K562 (cell line): ENCODE data around the gene TRAP1. TPM values are rescaled to one million over a fixed set of nuclear protein-coding genes. Genes with fewer than 3 reads are reported as not detected.

Experiments
- ATAC-seq: fragments of 200-7000 bp; cut with Tn5 transposase; 3 replicates; pipeline ENCODE4 v1.9.1; 2020; ENCODE audit warnings: moderate library complexity
- BruUV-seq: library from RNA; stranded (reverse); fragments of 400-500 nt; replicated peaks from 2 replicates; lab custom pipeline; 2021; lab: Mats Ljungman, UMichigan
- CTCF ChIA-PET: fragments of 300-600 bp; formaldehyde crosslinking; extraction: SDS; loops from one replicate; lab custom pipeline; 2021; ENCODE audit warnings: low intra/inter-chr PET ratio; lab: Yijun Ruan, JAX
- POLR2A ChIA-PET: fragments of 300-600, 350-650 bp; sonication (Branson Sonifier 250); formaldehyde crosslinking; extraction: SDS; loops from one replicate; lab custom pipeline; 2021; ENCODE audit warnings: antibody characterized with exemption, inconsistent platforms; lab: Yijun Ruan, JAX
- DNase-seq, 4 experiments: peaks; one replicate each; pipeline versions ENCODE4 v3.0.0 to v3.0.0-alpha.2; 2011 to 2018; ENCODE audit warnings: low spot score in 3 of 4, mixed read lengths in 3 of 4; ENCODE audit errors: extremely low read depth in 1 of 4
- FAIRE-seq: peaks from 2 replicates; lab custom pipeline; 2011; peaks lifted over from hg19 to GRCh38; lab: Jason Lieb, UNC
- H2AFZ ChIP-seq: 2 replicates; pipeline ENCODE4 v1.6.0; 2011; ENCODE audit warnings: low read depth, low read length, control low read depth, inconsistent platforms
- H3K27ac ChIP-seq: fragments of 200-600 bp; 3 replicates; pipeline ENCODE4 v1.8.0; 2011; ENCODE audit warnings: low read depth, mild to moderate bottlenecking, control low read depth, inconsistent platforms, low read length, moderate library complexity, mixed read lengths; ENCODE audit errors: extremely low read depth
- H3K27me3 ChIP-seq, 2 experiments: fragments of 300-600 bp in 1 of 2; 2 replicates in 1 of 2; 3 replicates in 1 of 2; pipeline versions ENCODE4 v1.6.0 to v1.8.0; 2011; ENCODE audit warnings: inconsistent platforms in 2 of 2, low read length in 2 of 2, mild to moderate bottlenecking in 1 of 2, mixed read lengths in 1 of 2, moderate library complexity in 1 of 2; ENCODE audit not compliant: control insufficient read depth in 2 of 2, insufficient read depth in 2 of 2
- H3K36me3 ChIP-seq: fragments of 300-600 bp; 3 replicates; pipeline ENCODE4 v1.8.0; 2011; ENCODE audit warnings: mild to moderate bottlenecking, low read length, inconsistent platforms; ENCODE audit not compliant: control insufficient read depth, insufficient read depth
- H3K4me1 ChIP-seq, 2 experiments: fragments of 200-600 bp in 1 of 2; replicated peaks in 1 of 2; 2 replicates in 1 of 2; 3 replicates in 1 of 2; pipeline versions ENCODE4 v1.5.1 to v1.8.0; 2011; ENCODE audit warnings: inconsistent platforms in 2 of 2, low read length in 2 of 2, mild to moderate bottlenecking in 1 of 2, mixed read lengths in 1 of 2, moderate library complexity in 1 of 2; ENCODE audit not compliant: control insufficient read depth in 2 of 2, insufficient read depth in 2 of 2
- H3K4me2 ChIP-seq: 2 replicates; pipeline ENCODE4 v1.6.1; 2011; ENCODE audit warnings: low read length, control low read depth, inconsistent platforms, mixed read lengths; ENCODE audit not compliant: insufficient read depth
- H3K4me3 ChIP-seq: fragments of 200-600 bp; sonication (generic), shearing (Covaris generic); 2 replicates; pipeline ENCODE4 v1.5.1; 2016; ENCODE audit warnings: control low read depth, inconsistent platforms
- H3K79me2 ChIP-seq: fragments of 200-600 bp; 3 replicates; pipeline ENCODE4 v1.8.0; 2011; ENCODE audit warnings: low read length, inconsistent platforms; ENCODE audit not compliant: control insufficient read depth, insufficient read depth
- H3K9ac ChIP-seq, 2 experiments: 2 replicates each; pipeline versions ENCODE4 v1.6.0 to v1.6.1; 2011; ENCODE audit warnings: low read depth in 2 of 2, low read length in 2 of 2, control low read depth in 1 of 2, inconsistent platforms in 1 of 2, mild to moderate bottlenecking in 1 of 2, mixed read lengths in 1 of 2; ENCODE audit not compliant: insufficient read depth in 1 of 2
- H3K9me1 ChIP-seq: one replicate; pipeline ENCODE4 v1.6.0; 2011; ENCODE audit warnings: inconsistent platforms, mild to moderate bottlenecking, low read length, moderate library complexity; ENCODE audit not compliant: control insufficient read depth, insufficient read depth
- H3K9me3 ChIP-seq: replicated peaks from 2 replicates; pipeline ENCODE4 v1.5.1; 2011; ENCODE audit warnings: low read depth, low read length, inconsistent platforms; ENCODE audit not compliant: control insufficient read depth, insufficient read depth
- H4K20me1 ChIP-seq: replicated peaks from 2 replicates; pipeline ENCODE4 v1.6.1; 2011; ENCODE audit warnings: low read length, inconsistent platforms, mixed read lengths; ENCODE audit not compliant: control insufficient read depth, insufficient read depth
- ATF1 ChIP-seq, 2 experiments: fragments of 450-650 bp in 1 of 2; IDR thresholded peaks; 2 replicates each; pipeline ENCODE4 v1.6.1; 2016; ENCODE audit warnings: missing compliant biosample characterization in 1 of 2, missing genetic modification characterization in 1 of 2
- CREM ChIP-seq: IDR thresholded peaks from 2 replicates; pipeline ENCODE4 v1.6.1; 2014; ENCODE audit warnings: antibody characterized with exemption, low read depth
- ETS2 ChIP-seq: IDR thresholded peaks from 2 replicates; pipeline ENCODE4 v1.6.1; 2016; ENCODE audit warnings: borderline replicate concordance, missing genetic modification characterization, mild to moderate bottlenecking, moderate library complexity, missing compliant biosample characterization; ENCODE audit not compliant: poor library complexity, severe bottlenecking
- GABPA ChIP-seq: fragments of 200-800 bp; sonication (Bioruptor generic); conservative IDR thresholded peaks from 2 replicates; pipeline ENCODE4 v1.6.1; 2016; ENCODE audit warnings: low read depth, missing genetic modification characterization, missing compliant biosample characterization
- GTF2A2 ChIP-seq: IDR thresholded peaks from 2 replicates; pipeline ENCODE4 v1.6.1; 2016; ENCODE audit warnings: mild to moderate bottlenecking, missing genetic modification characterization, missing compliant biosample characterization
- MED1 ChIP-seq: sonication (generic); formaldehyde crosslinking; IDR thresholded peaks from 2 replicates; pipeline ENCODE4 v1.8.1; 2023; ENCODE audit warnings: missing genetic modification reagents, borderline replicate concordance
- STAT5B ChIP-seq: fragments of 250-450 bp; sonication (Bioruptor Pico); IDR thresholded peaks from 2 replicates; pipeline ENCODE4 v1.8.0; 2021; ENCODE audit warnings: mild to moderate bottlenecking, inconsistent platforms
- TCF7L2 ChIP-seq: fragments of 150-350 bp; IDR thresholded peaks from 2 replicates; pipeline ENCODE4 v1.6.1; 2016; ENCODE audit warnings: low read depth, mild to moderate bottlenecking, low read length, moderate library complexity
- TCFL5 ChIP-seq: fragments of 250-450 bp; sonication (Bioruptor Pico); conservative IDR thresholded peaks from 2 replicates; pipeline ENCODE4 v1.6.1; 2021; ENCODE audit warnings: mild to moderate bottlenecking, moderate library complexity, matching md5 sums
- ZBTB1 ChIP-seq: sonication (generic); formaldehyde crosslinking; IDR thresholded peaks from 2 replicates; pipeline ENCODE4 v1.8.1; 2023; ENCODE audit warnings: missing genetic modification reagents, low read depth, mild to moderate bottlenecking, borderline replicate concordance
- ZBTB49 ChIP-seq: sonication (generic); formaldehyde crosslinking; IDR thresholded peaks from 2 replicates; pipeline ENCODE4 v1.8.0; 2022; ENCODE audit warnings: missing genetic modification reagents, mild to moderate bottlenecking, borderline replicate concordance
- ZNF146 ChIP-seq: IDR thresholded peaks from one replicate; pipeline ENCODE4 v1.6.1; 2018; ENCODE audit warnings: missing compliant biosample characterization; ENCODE audit not compliant: unreplicated experiment
- WGBS: fragments of 100-300 bp; shearing (Covaris generic); methylation state at CpG from one replicate; pipeline ENCODE4 v1.1.6; 2016; ENCODE audit warnings: low coverage, mixed read lengths; ENCODE audit not compliant: insufficient coverage; ENCODE audit errors: missing lambda C conversion rate; 5-methylcytosine and 5-hydroxymethylcytosine counted together
- in situ Hi-C: fragments of 300-500 bp; cut with MboI; formaldehyde crosslinking; loops from 4 replicates; pipeline ENCODE4 v1.15.0; 2018; ENCODE audit warnings: inconsistent platforms, mixed read lengths
- intact Hi-C: fragments of 100-400 bp; cut with micrococcal nuclease; formaldehyde crosslinking; loops from 2 replicates; pipeline ENCODE4 v1.14.2; 2022
- polyA plus RNA-seq, 8 experiments: library from polyadenylated mRNA; depleted of rRNA in 4 of 8; stranded (reverse) in 5 of 8; unstranded in 3 of 8; fragments of >200 nt; fragmentation: Nextera tagmentation in 2 of 8; fragmentation: Illumina TruSeq in 1 of 8; extraction: Ambion mirVana in 2 of 8; extraction: Trizol in 1 of 8; gene quantifications; 2 replicates each; pipeline versions ENCODE4 v1.2.1 to v1.2.3, GENCODE V29; 2011 to 2014; ENCODE audit warnings: inconsistent platforms in 1 of 8, missing spikeins in 1 of 8
- total RNA-seq, 7 experiments: library from RNA; depleted of rRNA in 6 of 7; stranded (reverse); fragments of >200 nt in 6 of 7; fragmentation: Illumina TruSeq in 2 of 7; extraction: Trizol in 2 of 7; gene quantifications; 2 replicates each; pipeline versions ENCODE4 v1.2.1 to v1.2.3, GENCODE V29; 2011 to 2021; ENCODE audit warnings: low replicate concordance in 1 of 7
- TF ChIP-seq, protein P1 (sequence below): fragments of 250-450 bp; sonication (Bioruptor Pico); IDR thresholded peaks from 2 replicates; pipeline ENCODE4 v1.8.0; 2022; ENCODE audit warnings: inconsistent platforms
- TF ChIP-seq, protein P2 (sequence below): fragments of 450-650 bp; IDR thresholded peaks from 2 replicates; pipeline ENCODE4 v1.6.1; 2016; ENCODE audit warnings: borderline replicate concordance

TRAP1 gene
- total and polyA plus RNA-seq, 9 of the 15 experiments (the other 6 are each of a cell fraction or from before 2014, with no cell fraction given): 19.1 to 436 (median 301) TPM

- Histone ChIP-seq H3K4me1 (no peaks in the 10 kb centered on the region), H3K36me3 (peaks cover 97% of the 10 kb centered on the region), H3K4me2 (no peak overlapping the region), H3K79me2 (no peaks in the 10 kb centered on the region; the same call in 2 of the 3 replicates), H3K27ac (no peak overlapping the region), H2AFZ (no peak overlapping the region), H3K4me3 (no peak overlapping the region), H4K20me1 (no peaks in the 10 kb centered on the region), H3K9me3 (no peaks in the 10 kb centered on the region), H3K9ac (no peak overlapping the region), H3K9me1 (no peaks in the 10 kb centered on the region), H3K27me3 (no peaks in the 10 kb centered on the region)
- TF ChIP-seq ZBTB1 (CRISPR knock-in tag): no peak
- TF ChIP-seq, protein P1, sequence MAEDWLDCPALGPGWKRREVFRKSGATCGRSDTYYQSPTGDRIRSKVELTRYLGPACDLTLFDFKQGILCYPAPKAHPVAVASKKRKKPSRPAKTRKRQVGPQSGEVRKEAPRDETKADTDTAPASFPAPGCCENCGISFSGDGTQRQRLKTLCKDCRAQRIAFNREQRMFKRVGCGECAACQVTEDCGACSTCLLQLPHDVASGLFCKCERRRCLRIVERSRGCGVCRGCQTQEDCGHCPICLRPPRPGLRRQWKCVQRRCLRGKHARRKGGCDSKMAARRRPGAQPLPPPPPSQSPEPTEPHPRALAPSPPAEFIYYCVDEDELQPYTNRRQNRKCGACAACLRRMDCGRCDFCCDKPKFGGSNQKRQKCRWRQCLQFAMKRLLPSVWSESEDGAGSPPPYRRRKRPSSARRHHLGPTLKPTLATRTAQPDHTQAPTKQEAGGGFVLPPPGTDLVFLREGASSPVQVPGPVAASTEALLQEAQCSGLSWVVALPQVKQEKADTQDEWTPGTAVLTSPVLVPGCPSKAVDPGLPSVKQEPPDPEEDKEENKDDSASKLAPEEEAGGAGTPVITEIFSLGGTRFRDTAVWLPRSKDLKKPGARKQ: no peak
- no peak for TF ChIP-seq ATF1 (CRISPR knock-in tag; IDR thresholded peaks at IDR 0.05)
- no peak for TF ChIP-seq ATF1 (tag; IDR thresholded peaks at IDR 0.05)
- no peak for TF ChIP-seq MED1
- TF ChIP-seq CREM: no peak
- TF ChIP-seq, protein P2, sequence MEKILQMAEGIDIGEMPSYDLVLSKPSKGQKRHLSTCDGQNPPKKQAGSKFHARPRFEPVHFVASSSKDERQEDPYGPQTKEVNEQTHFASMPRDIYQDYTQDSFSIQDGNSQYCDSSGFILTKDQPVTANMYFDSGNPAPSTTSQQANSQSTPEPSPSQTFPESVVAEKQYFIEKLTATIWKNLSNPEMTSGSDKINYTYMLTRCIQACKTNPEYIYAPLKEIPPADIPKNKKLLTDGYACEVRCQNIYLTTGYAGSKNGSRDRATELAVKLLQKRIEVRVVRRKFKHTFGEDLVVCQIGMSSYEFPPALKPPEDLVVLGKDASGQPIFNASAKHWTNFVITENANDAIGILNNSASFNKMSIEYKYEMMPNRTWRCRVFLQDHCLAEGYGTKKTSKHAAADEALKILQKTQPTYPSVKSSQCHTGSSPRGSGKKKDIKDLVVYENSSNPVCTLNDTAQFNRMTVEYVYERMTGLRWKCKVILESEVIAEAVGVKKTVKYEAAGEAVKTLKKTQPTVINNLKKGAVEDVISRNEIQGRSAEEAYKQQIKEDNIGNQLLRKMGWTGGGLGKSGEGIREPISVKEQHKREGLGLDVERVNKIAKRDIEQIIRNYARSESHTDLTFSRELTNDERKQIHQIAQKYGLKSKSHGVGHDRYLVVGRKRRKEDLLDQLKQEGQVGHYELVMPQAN: no peak
- TF ChIP-seq GABPA (tag): no peak
- TF ChIP-seq TCF7L2: no peak
- TF ChIP-seq ZBTB49 (CRISPR knock-in tag): no peak
- TF ChIP-seq TCFL5 (CRISPR knock-in tag): no peak
- no peak for TF ChIP-seq STAT5B
- no peak for TF ChIP-seq ETS2 (tag)
- TF ChIP-seq ZNF146 (CRISPR knock-in tag): no peak
- no peak for TF ChIP-seq GTF2A2
- CTCF ChIA-PET: no interaction called here
- BruUV-seq: no TSS peak
- POLR2A ChIA-PET: interaction anchor here (0.6 kb wide), 1 partner anchor 218 kb away, joined by 3 read pairs; no protein-coding TSS in a partner anchor
- no peak for ATAC-seq
- intact Hi-C loops: no loop called here
- 97% methylated on average over 3 of the region's 3 CpGs for WGBS
- DNase-seq: no peak
- in situ Hi-C loops: no loop called here
- no peak for FAIRE-seq
Measured at GRCh38 chr16:3681206-3681605, 36.1 kb downstream of the TRAP1 start.
